OCI-LY3 (cell line): ENCODE data around the gene P2RY6.

Experiments
- EZH2phosphoT487 ChIP-seq: fragments of 200-600 bp; shearing (Covaris generic); IDR thresholded peaks from 2 replicates; pipeline ENCODE4 v1.6.1; 2018; ENCODE audit warnings: antibody characterized with exemption, mixed run types, low read depth
- TF ChIP-seq, protein P1 (sequence below): fragments of 200-600, 300-600 bp; sonication (generic); IDR thresholded peaks from 2 replicates; pipeline ENCODE4 v1.5.1; 2014; ENCODE audit warnings: antibody characterized with exemption, low read length, low read depth

DNA sequence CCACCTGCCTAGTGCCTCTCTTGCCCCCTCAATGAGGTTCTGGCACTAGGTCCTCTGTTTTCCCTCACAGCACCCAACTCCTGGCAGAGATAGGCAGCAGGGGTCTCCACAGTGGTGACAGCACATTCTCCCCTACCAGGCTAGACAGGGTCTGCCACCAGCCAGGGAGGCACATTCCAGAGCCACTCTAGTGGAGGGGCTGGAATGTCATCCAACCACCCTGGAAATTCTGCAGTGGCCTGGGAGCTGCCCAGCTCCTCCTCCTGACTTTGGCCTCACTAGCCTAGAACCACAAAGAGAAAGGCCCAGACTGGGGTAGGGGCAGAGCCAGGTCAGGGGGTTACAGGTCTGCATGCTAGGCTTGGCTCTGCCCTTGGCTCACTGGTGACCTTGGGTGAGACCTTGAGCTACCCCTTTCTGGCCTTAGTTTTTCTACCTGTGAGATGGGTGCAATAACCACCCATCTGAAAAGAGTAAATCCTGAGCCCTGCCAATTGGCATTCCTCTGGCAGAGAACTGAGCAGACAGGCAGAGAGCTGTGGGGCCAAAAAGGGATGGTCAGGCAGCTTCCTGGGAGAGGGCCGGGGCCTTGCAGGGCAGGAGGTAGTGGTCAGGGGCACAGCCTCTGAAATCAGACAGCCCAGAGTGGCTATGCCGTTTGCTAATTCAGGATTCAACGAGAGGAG, 47.0 kb upstream of the P2RY6 start:
- TF ChIP-seq, protein P1, sequence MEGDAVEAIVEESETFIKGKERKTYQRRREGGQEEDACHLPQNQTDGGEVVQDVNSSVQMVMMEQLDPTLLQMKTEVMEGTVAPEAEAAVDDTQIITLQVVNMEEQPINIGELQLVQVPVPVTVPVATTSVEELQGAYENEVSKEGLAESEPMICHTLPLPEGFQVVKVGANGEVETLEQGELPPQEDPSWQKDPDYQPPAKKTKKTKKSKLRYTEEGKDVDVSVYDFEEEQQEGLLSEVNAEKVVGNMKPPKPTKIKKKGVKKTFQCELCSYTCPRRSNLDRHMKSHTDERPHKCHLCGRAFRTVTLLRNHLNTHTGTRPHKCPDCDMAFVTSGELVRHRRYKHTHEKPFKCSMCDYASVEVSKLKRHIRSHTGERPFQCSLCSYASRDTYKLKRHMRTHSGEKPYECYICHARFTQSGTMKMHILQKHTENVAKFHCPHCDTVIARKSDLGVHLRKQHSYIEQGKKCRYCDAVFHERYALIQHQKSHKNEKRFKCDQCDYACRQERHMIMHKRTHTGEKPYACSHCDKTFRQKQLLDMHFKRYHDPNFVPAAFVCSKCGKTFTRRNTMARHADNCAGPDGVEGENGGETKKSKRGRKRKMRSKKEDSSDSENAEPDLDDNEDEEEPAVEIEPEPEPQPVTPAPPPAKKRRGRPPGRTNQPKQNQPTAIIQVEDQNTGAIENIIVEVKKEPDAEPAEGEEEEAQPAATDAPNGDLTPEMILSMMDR, result no peak
- no peak for TF ChIP-seq EZH2phosphoT487
